Hematopoietic multipotent progenitor cell treated with erythropoietin and hydrocortisone succinate and interleukin-3 and kit ligand, for 4 days (in vitro differentiated cells): ENCODE data around the gene PPP4C.
"Not testable (repeated sequence)": the region's sequence is repeated elsewhere in the genome, so short reads cannot be mapped to it uniquely, and the experiment has no call there.

Source experiments
- DNase-seq: peaks from one replicate; pipeline ENCODE4 v3.0.0-alpha.2; 2015

The PPP4C gene

GRCh38 chr16:30104090-30104489 is 28.3 kb downstream of the PPP4C start:
- no peak for DNase-seq

- DNase-seq, result no peak
These were observed 28.7 kb downstream of the PPP4C start for GRCh38 chr16:30104492-30104891.

GRCh38 chr16:30108059-30108850 is 32.5 kb downstream of the PPP4C start:
- DNase-seq, result peak; percentile 70

GRCh38 chr16:30110661-30111060 is 34.9 kb downstream of the PPP4C start:
- no peak for DNase-seq

- peak; percentile 69 for DNase-seq
These were observed 36.6 kb downstream of the PPP4C start for GRCh38 chr16:30112197-30113030.

- peak; percentile 67 for DNase-seq
These were observed 37.4 kb downstream of the PPP4C start, which contains the start of gene GDPD3 for GRCh38 chr16:30113031-30113710. TSS of gene GDPD3 (minus strand) at chr16:30113537. CDS start at chr16:30113478, 59 bp downstream.

- no peak for DNase-seq
These were observed 38.0 kb downstream of the PPP4C start for GRCh38 chr16:30113711-30114333.

GRCh38 chr16:30114411-30114810 is 38.6 kb downstream of the PPP4C start:
- DNase-seq, result no peak

GRCh38 chr16:30114833-30115232 is 39.0 kb downstream of the PPP4C start:
- not testable (repeated sequence) for DNase-seq

- no peak for DNase-seq
These were observed 39.4 kb downstream of the PPP4C start for GRCh38 chr16:30115238-30115637.

- no peak for DNase-seq
These were observed 40.8 kb downstream of the PPP4C start for GRCh38 chr16:30116291-30117207.

- DNase-seq, result no peak
These were observed 42.0 kb downstream of the PPP4C start for GRCh38 chr16:30117768-30118167.

- no peak for DNase-seq
These were observed 43.6 kb downstream of the PPP4C start for GRCh38 chr16:30119428-30119827.

- DNase-seq, result no peak
These were observed 44.7 kb downstream of the PPP4C start for GRCh38 chr16:30120340-30121105.

GRCh38 chr16:30121741-30122571 is 46.2 kb downstream of the PPP4C start:
- no peak for DNase-seq

GRCh38 chr16:30122604-30123160 is 46.9 kb downstream of the PPP4C start:
- peak; percentile 25 for DNase-seq

- no peak for DNase-seq
These were observed 49.2 kb downstream of the PPP4C start for GRCh38 chr16:30124985-30125379.

GRCh38 chr16:30125690-30126089 is 49.9 kb downstream of the PPP4C start:
- DNase-seq, result not testable (repeated sequence)

GRCh38 chr16:30127993-30128392 is 52.2 kb downstream of the PPP4C start:
- DNase-seq, result no peak
